GM12874 (cell line): Measurements from ENCODE around the gene MBOAT1.

ENCODE experiments used
- TF ChIP-seq, protein P1 (sequence below): IDR thresholded peaks from 2 replicates; pipeline ENCODE4 v1.5.1; 2011; ENCODE audit warnings: low read depth, mild to moderate bottlenecking, control low read depth, low read length, moderate library complexity; ENCODE audit not compliant: insufficient read depth

MBOAT1 gene

DNA sequence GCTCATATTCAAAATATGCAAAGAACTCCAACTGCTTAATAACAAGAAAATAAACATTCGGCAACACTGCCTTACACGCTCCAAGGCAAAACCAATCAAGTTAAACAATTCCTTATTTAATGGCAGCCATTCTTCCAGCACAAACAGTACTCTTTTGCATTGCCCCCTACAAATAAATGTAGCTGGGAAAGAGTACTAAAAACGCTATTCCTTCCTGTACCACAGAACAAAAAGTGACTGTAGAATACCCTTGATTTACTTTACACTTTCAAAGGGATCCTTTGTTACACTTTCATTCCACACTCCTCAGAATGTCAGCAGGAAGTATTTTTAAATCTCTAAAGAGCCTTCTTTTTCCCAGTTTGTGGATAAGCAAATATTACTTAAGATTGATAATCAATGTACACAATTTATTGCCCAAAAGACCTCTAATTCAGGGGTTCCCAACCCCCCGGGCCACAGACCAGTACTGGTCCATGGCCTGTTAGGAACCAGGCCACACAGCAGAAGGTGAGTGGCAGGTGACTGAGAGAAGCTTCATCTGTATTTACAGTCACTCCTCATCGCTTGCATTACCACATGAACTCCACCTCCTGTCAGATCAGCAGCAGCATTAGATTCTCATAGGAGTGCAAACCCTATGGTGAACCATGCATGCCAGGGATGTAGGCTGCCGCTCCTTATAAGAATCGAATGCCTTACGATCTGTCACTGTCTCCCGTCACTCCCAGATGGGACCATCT lies 51.6 kb downstream of the MBOAT1 start:
- TF ChIP-seq, protein P1, sequence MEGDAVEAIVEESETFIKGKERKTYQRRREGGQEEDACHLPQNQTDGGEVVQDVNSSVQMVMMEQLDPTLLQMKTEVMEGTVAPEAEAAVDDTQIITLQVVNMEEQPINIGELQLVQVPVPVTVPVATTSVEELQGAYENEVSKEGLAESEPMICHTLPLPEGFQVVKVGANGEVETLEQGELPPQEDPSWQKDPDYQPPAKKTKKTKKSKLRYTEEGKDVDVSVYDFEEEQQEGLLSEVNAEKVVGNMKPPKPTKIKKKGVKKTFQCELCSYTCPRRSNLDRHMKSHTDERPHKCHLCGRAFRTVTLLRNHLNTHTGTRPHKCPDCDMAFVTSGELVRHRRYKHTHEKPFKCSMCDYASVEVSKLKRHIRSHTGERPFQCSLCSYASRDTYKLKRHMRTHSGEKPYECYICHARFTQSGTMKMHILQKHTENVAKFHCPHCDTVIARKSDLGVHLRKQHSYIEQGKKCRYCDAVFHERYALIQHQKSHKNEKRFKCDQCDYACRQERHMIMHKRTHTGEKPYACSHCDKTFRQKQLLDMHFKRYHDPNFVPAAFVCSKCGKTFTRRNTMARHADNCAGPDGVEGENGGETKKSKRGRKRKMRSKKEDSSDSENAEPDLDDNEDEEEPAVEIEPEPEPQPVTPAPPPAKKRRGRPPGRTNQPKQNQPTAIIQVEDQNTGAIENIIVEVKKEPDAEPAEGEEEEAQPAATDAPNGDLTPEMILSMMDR, result no peak

DNA sequence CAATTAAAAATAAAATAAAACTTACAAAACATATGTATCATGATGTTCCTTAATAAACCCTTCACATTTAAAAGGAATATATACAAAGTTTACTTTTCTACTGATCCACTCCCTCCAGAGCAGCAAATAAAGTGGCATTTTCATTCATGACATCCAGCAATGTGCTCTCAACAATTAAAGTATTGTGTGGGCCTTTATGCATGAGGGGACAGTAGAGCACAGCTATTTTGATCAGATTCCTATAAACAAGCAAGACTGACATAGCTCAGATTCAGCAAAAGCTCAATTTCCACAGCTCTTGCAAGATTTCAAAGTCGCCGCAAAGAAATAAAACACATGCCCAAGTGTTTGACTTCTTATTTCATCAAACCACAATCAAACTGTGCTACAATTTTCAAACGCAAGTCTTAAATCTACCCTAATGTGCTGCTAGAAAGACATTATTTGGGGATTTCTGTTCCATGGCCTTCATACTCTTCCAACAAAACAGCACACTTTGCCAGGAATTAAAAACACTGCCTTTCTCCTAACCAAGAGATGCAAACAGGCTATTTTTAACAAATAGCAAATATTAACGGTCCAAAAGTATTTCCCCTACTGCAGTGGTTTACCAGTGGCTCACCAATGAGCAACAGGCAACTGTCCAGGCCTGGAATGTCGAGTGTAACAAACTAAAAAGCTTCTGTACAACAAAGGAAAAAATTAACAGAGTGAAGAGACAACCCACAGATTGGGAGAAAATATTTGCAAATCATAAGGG lies 52.3 kb downstream of the MBOAT1 start:
- TF ChIP-seq, protein P1, result no peak

DNA sequence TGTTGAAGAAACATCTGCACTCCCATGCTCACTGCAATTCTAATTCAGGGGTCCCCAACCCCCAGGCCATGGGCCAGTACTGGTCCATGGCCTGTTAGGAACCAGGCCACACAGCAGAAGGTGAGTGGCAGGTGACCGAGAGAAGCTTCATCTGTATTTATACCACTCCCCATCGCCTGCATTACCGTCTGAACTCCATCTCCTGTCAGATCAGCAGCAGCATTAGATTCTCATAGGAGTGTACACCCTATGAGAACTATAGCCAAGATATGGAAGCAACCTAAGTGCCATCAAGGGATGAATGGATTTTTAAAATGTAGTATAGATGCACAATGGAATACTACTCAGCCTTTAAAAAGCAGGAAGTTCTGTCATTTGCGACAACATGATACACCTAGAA lies 53.2 kb downstream of the MBOAT1 start:
- TF ChIP-seq, protein P1, result no peak

DNA sequence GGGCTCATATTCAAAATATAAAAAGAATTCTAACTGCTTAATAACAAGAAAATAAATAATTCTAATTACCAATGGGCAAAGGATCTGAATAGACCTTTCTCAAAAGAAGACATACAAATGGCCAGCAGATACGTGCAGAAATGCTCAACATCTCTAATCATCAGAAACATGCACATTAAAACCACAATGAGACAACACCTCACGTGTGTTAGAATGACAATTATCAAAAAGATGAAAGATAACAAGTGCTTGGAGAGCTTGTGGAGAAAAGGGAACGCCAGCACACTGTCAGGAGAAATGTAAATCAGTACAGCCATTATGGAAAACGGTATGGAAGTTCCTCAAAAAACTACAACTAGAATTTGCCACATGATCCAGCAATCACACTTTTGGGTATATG lies 53.6 kb downstream of the MBOAT1 start:
- TF ChIP-seq, protein P1, result no peak

DNA sequence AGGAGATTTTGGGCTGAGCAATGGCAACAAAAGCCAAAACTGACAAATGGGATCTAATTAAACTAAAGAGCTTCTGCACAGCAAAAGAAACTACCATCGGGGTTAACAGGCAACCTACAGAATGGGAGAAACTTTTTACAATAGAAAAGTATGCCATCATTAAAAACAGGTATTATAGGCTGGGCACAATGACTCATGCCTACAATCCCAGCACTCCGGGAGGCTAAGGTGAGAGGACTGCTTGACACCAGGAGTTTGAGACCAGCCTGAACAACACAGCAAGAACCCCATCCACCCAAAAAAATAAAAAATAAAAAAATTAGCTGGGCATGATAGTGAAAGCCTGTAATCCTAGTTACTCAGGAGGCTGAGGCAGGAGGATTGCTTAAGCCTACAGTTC lies 55.4 kb downstream of the MBOAT1 start:
- TF ChIP-seq, protein P1, result no peak

DNA sequence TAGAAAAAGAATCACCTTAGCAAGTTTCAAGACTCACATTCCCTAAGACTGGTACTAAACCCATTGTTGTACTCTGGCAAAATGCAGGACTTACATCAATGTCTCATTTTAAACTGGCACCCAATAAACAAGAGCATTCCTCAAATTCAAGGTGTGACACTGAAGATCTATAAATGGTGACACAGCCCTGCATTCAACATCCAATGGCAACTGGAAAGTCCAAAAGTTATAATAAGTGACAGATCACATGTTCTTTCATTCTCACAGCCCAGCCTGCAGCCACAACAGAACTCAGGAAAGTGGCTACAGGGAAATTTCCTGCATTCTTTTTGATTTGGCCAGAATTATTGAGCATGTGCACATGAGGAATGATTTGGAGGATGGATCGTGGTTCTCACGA lies 57.5 kb downstream of the MBOAT1 start:
- TF ChIP-seq, protein P1, result no peak

DNA sequence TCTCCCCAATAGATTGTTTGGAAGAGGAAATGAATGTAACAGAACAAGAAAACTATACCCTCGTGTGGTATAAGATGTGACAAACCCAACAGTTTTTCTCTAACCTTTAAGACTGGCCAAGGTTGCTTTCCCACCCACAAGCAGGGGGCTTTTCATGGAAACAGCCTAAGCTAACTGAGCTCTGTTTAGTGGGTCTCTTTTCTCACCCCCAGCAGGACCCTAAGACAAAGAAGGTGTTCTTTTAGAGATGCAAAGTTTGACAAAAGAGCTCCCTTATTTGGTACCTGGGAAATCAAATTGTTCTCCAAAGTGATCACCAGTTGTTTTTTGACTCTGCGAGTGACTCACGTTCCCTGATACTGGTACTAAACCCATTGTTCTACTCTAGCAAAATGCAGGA lies 59.1 kb downstream of the MBOAT1 start:
- TF ChIP-seq, protein P1, result no peak
